Thyroid gland (tissue), 4 donors: ENCODE data around the gene PRRC1. TPM values are rescaled to one million over a fixed set of nuclear protein-coding genes. Genes with fewer than 3 reads are reported as not detected.

Experiments used
- DNase-seq, 2 donors: peaks; one replicate each; pipeline ENCODE4 v3.0.0-alpha.2; 2019
- H3K27ac ChIP-seq, 3 donors: fragments of 200-600 bp; sonication (generic); 1 replicate in 2 of 3; 2 replicates in 1 of 3; pipeline ENCODE4 v1.5.1; 2016 to 2019; ENCODE audit warnings: mild to moderate bottlenecking in 1 of 3, moderate library complexity in 1 of 3
- H3K27me3 ChIP-seq: fragments of 200-600 bp; sonication (generic); one replicate; pipeline ENCODE4 v1.5.1; 2019
- H3K36me3 ChIP-seq, 2 donors: fragments of 200-600 bp; sonication (generic); one replicate each; pipeline ENCODE4 v1.5.1; 2016 to 2019
- H3K4me1 ChIP-seq, 2 donors: fragments of 200-600 bp; sonication (generic); one replicate each; pipeline ENCODE4 v1.5.1; 2017 to 2019
- H3K4me3 ChIP-seq, 3 donors: fragments of 200-600 bp; sonication (generic); replicated peaks in 1 of 3; 1 replicate in 2 of 3; 2 replicates in 1 of 3; pipeline ENCODE4 v1.5.1; 2016; ENCODE audit warnings: mild to moderate bottlenecking in 1 of 3
- H3K9me3 ChIP-seq: fragments of 200-600 bp; sonication (generic); one replicate; pipeline ENCODE4 v1.5.1; 2017
- CTCF ChIP-seq, 6 experiments: fragments of 200-600 bp in 3 of 6; fragments of 450-650 bp in 3 of 6; sonication (generic) in 3 of 6; IDR thresholded peaks; one replicate each; pipeline ENCODE4 v1.5.1; 2016 to 2019; ENCODE audit warnings: antibody characterized with exemption in 6 of 6, mild to moderate bottlenecking in 2 of 6, inconsistent platforms in 1 of 6, moderate library complexity in 1 of 6
- POLR2A ChIP-seq, 2 donors: fragments of 450-650 bp; IDR thresholded peaks; one replicate each; pipeline ENCODE4 v1.6.1; 2017; ENCODE audit warnings: antibody characterized with exemption in 2 of 2, mild to moderate bottlenecking in 2 of 2, moderate library complexity in 1 of 2
- WGBS, 2 donors: methylation state at CpG; one replicate each; pipeline ENCODE4 v1.1.5; 2017; 5-methylcytosine and 5-hydroxymethylcytosine counted together
- intact Hi-C: fragments of 100-400 bp; cut with DNase I; formaldehyde crosslinking; loops from one replicate; pipeline ENCODE4 v1.15.1; 2023
- total RNA-seq, 4 donors: library from RNA; depleted of rRNA; stranded (reverse); fragments of >200 nt; gene quantifications; one replicate each; pipeline ENCODE4 v1.2.3, GENCODE V29; 2016

The PRRC1 gene
- total RNA-seq, 4 donors from 2014 or later, result 47.4 to 79.0 (median 70.9) TPM

DNA sequence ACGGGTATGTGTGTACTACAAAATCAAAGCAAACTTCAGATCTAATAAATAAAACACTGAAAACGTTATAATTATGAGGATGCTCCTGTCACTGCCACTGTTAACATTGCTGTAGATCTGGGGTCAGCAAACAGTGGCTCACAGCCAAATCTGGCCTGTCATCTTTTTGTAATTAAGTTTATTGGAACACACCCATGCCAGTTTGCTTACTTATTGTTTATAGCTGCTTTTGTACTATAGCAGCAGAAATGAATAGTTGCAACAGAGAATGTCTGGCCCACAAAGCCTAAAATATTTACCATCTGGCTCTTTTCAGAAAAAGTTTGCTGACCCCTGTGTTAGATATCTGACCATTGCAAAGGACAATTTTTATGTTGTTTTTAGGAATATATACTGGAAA, 32.1 kb downstream of the PRRC1 start:
- no peak overlapping the region for H3K27ac ChIP-seq
- peaks cover 0 to 21% of the 10 kb centered on the region in 2 donors for H3K36me3 ChIP-seq

GRCh38 chr5:127550652-127551409, 33.4 kb downstream of the PRRC1 start:
- Histone ChIP-seq H3K36me3 (peaks cover 0 to 21% of the 10 kb centered on the region in 2 donors), H3K4me1 (no peaks in the 10 kb centered on the region), H3K4me3 (no peak overlapping the region), H3K27ac (no peak overlapping the region), H3K27me3 (no peaks in the 10 kb centered on the region), H3K9me3 (no peaks in the 10 kb centered on the region)
- 88 to 90% methylated on average over 5 of the region's 5 CpGs for WGBS, 2 donors
- intact Hi-C loops, result no loop called here
- DNase-seq, result no peak
- TF ChIP-seq POLR2A (IDR thresholded peaks at IDR 0.05) (no peak), CTCF (IDR thresholded peaks at IDR 0.05) (no peak)

More for the DNA sequence above, 32.1 kb downstream of the PRRC1 start:
- no peaks in the 10 kb centered on the region for H3K27me3 ChIP-seq
- 81 to 91% methylated on average over 2 of the region's 2 CpGs for WGBS, 2 donors
- H3K4me1 ChIP-seq, result no peaks in the 10 kb centered on the region
- DNase-seq, result no peak
- no peaks in the 10 kb centered on the region for H3K9me3 ChIP-seq
- no peak overlapping the region for H3K4me3 ChIP-seq
- TF ChIP-seq CTCF (IDR thresholded peaks at IDR 0.05) (no peak), POLR2A (IDR thresholded peaks at IDR 0.05) (no peak)
- intact Hi-C loops, result no loop called here

DNA sequence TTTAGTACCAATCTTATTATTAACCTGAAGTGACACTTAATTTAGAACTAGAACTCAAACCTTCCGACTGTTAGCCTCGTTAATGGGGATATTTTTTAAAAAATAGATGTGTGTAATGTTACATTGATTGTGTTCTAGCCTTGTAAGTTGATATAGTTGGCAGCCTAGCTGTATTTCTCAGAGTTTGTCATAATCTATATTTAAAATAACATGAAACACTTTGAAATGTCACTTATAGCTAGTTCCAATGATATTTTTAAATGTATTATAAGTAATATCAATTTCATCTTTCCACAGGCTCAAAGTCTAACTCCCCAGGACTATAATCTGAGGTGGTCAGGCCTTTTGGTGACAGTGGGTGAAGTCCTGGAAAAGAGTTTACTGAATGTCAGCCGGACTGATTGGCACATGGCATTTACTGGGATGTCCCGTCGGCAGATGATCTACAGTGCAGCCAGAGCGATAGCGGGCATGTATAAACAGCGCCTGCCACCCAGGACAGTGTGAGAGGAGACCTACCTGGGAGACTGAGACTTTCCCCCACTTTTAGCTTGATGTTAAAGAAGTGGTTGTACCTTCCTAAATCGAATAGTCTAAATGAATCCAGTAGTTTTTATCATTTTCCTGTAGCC, 34.1 kb downstream of the PRRC1 start:
- TF ChIP-seq POLR2A (IDR thresholded peaks at IDR 0.05) (no peak), CTCF (IDR thresholded peaks at IDR 0.05) (no peak)
- peaks cover 0 to 21% of the 10 kb centered on the region in 2 donors for H3K36me3 ChIP-seq
- no peak overlapping the region for H3K27ac ChIP-seq
- no peak for DNase-seq
- H3K4me3 ChIP-seq, result no peak overlapping the region
- H3K4me1 ChIP-seq, result no peaks in the 10 kb centered on the region
- no peaks in the 10 kb centered on the region for H3K9me3 ChIP-seq
- H3K27me3 ChIP-seq, result no peaks in the 10 kb centered on the region
- WGBS, 2 donors, result 93 to 96% methylated on average over 9 of the region's 9 CpGs
- intact Hi-C loops, result no loop called here

- 73 to 79% methylated on average over 1 of the region's 1 CpG for WGBS, 2 donors
- no peak for DNase-seq
- TF ChIP-seq POLR2A (IDR thresholded peaks at IDR 0.05) (no peak), CTCF (IDR thresholded peaks at IDR 0.05) (no peak)
- Histone ChIP-seq H3K4me3 (no peak overlapping the region), H3K27me3 (no peaks in the 10 kb centered on the region), H3K36me3 (peaks cover 0 to 19% of the 10 kb centered on the region in 2 donors), H3K9me3 (no peaks in the 10 kb centered on the region), H3K4me1 (no peaks in the 10 kb centered on the region), H3K27ac (no peak overlapping the region)
- intact Hi-C loops, result no loop called here
Measured at GRCh38 chr5:127555826-127556225, 38.4 kb downstream of the PRRC1 start.
